CD4-positive, alpha-beta T cell treated with Interleukin-6 for 4 hours (primary cell): ENCODE measurements around the gene MAGEA9B.
A peak's percentile ranks its signal among the peaks of the same experiment; 100 is the strongest.
"Not testable (repeated sequence)": the region's sequence is repeated elsewhere in the genome, so short reads cannot be mapped to it uniquely, and the experiment has no call there.

Experiments used
- DNase-seq: peaks from one replicate; pipeline ENCODE4 v3.0.0-alpha.2; 2020; ENCODE audit warnings: mixed read lengths

The MAGEA9B gene

GRCh38 chrX:149587359-149587758 is at the start of gene MAGEA9B:
Gene MAGEA9B, minus strand, starts transcription at chrX:149587459. Its CDS starts 4,280 bp downstream, at chrX:149583179.
- DNase-seq: not testable (repeated sequence)

GRCh38 chrX:149633511-149633910 is 46.3 kb upstream of the MAGEA9B start:
- DNase-seq: no peak

- peak; percentile 80 for DNase-seq
Observed at GRCh38 chrX:149631234-149632165, 44.2 kb upstream of the MAGEA9B start, which contains the start of gene TMEM185A. Gene TMEM185A, minus strand, starts transcription at chrX:149631792. Its CDS starts 212 bp downstream, at chrX:149631580.

GRCh38 chrX:149630681-149631233 is 43.5 kb upstream of the MAGEA9B start:
- no peak for DNase-seq

- no peak for DNase-seq
Observed at GRCh38 chrX:149629730-149630387, 42.6 kb upstream of the MAGEA9B start.

- no peak for DNase-seq
Observed at GRCh38 chrX:149628768-149629167, 41.5 kb upstream of the MAGEA9B start.

GRCh38 chrX:149628280-149628679 is 41.0 kb upstream of the MAGEA9B start:
- no peak for DNase-seq

GRCh38 chrX:149626829-149627228 is 39.6 kb upstream of the MAGEA9B start:
- not testable (repeated sequence) for DNase-seq

GRCh38 chrX:149619662-149620061 is 32.4 kb upstream of the MAGEA9B start:
- not testable (repeated sequence) for DNase-seq

- DNase-seq: no peak
Observed at GRCh38 chrX:149618871-149619270, 31.6 kb upstream of the MAGEA9B start.

GRCh38 chrX:149611623-149612175 is 24.4 kb upstream of the MAGEA9B start:
- no peak for DNase-seq

GRCh38 chrX:149610511-149610910 is 23.3 kb upstream of the MAGEA9B start:
- no peak for DNase-seq

- DNase-seq: no peak
Observed at GRCh38 chrX:149607699-149608098, 20.4 kb upstream of the MAGEA9B start.

- not testable (repeated sequence) for DNase-seq
Observed at GRCh38 chrX:149605248-149605885, 18.1 kb upstream of the MAGEA9B start.

- DNase-seq: not testable (repeated sequence)
Observed at GRCh38 chrX:149598603-149599002, 11.3 kb upstream of the MAGEA9B start.

- DNase-seq: not testable (repeated sequence)
Observed at GRCh38 chrX:149595943-149596342, 8.7 kb upstream of the MAGEA9B start.

GRCh38 chrX:149595214-149595613 is 8.0 kb upstream of the MAGEA9B start, which contains the start of gene HSFX2:
Gene HSFX2, minus strand, starts transcription at chrX:149595314. Its CDS starts 614 bp downstream, at chrX:149594700.
- not testable (repeated sequence) for DNase-seq

GRCh38 chrX:149590993-149591392 is 3.7 kb upstream of the MAGEA9B start:
- not testable (repeated sequence) for DNase-seq

- not testable (repeated sequence) for DNase-seq
Observed at GRCh38 chrX:149585631-149586030, 1.6 kb downstream of the MAGEA9B start.

GRCh38 chrX:149573456-149573855 is 13.8 kb downstream of the MAGEA9B start:
- DNase-seq: not testable (repeated sequence)

- DNase-seq: no peak
Observed at GRCh38 chrX:149572743-149573142, 14.5 kb downstream of the MAGEA9B start.

GRCh38 chrX:149571770-149572169 is 15.5 kb downstream of the MAGEA9B start:
- DNase-seq: no peak
